Activated CD8-positive, alpha-beta memory T cell treated with anti-CD3 and anti-CD28 coated beads for 48 hours (primary cell): ENCODE results near the gene FKBP9.
"Not testable (repeated sequence)": the region's sequence is repeated elsewhere in the genome, so short reads cannot be mapped to it uniquely, and the experiment has no call there.

Experiments
- DNase-seq, 3 experiments: peaks; one replicate each; pipeline ENCODE4 v3.0.0-alpha.2; 2020; ENCODE audit warnings: low read depth in 2 of 3, low spot score in 2 of 3

Gene FKBP9

GRCh38 chr7:33005193-33005592 is 48.0 kb downstream of the FKBP9 start:
- DNase-seq, result not testable (repeated sequence)

- DNase-seq, result not testable (repeated sequence)
Observed at GRCh38 chr7:33005690-33006089, 48.5 kb downstream of the FKBP9 start.

GRCh38 chr7:33009734-33010133 is 52.5 kb downstream of the FKBP9 start:
- DNase-seq, result no peak

GRCh38 chr7:33012364-33012763 is 55.1 kb downstream of the FKBP9 start:
- no peak for DNase-seq

- DNase-seq, result no peak
Observed at GRCh38 chr7:33024189-33024757, 67.0 kb downstream of the FKBP9 start.

- no peak for DNase-seq
Observed at GRCh38 chr7:33035776-33036175, 78.5 kb downstream of the FKBP9 start.

- DNase-seq, result no peak
Observed at GRCh38 chr7:33038639-33039038, 81.4 kb downstream of the FKBP9 start.

GRCh38 chr7:33039257-33039902 is 82.1 kb downstream of the FKBP9 start:
- no peak for DNase-seq

- no peak for DNase-seq
Observed at GRCh38 chr7:33039903-33040292, 82.7 kb downstream of the FKBP9 start.

GRCh38 chr7:33040803-33041516 is 83.7 kb downstream of the FKBP9 start:
- DNase-seq, result no peak

- no peak for DNase-seq
Observed at GRCh38 chr7:33041631-33042428, 84.6 kb downstream of the FKBP9 start.

GRCh38 chr7:33043501-33044400 is 86.5 kb downstream of the FKBP9 start:
- DNase-seq, result no peak

GRCh38 chr7:33044401-33044718 is 87.1 kb downstream of the FKBP9 start:
- no peak for DNase-seq

GRCh38 chr7:33044986-33045385 is 87.7 kb downstream of the FKBP9 start:
- no peak for DNase-seq

- no peak for DNase-seq
Observed at GRCh38 chr7:33048257-33048656, 91.0 kb downstream of the FKBP9 start.

GRCh38 chr7:33048704-33049103 is 91.5 kb downstream of the FKBP9 start:
- no peak for DNase-seq

- DNase-seq, result no peak
Observed at GRCh38 chr7:33050535-33051318, 93.5 kb downstream of the FKBP9 start.

GRCh38 chr7:33053721-33054120 is 96.5 kb downstream of the FKBP9 start:
- no peak for DNase-seq

- DNase-seq, result no peak
Observed at GRCh38 chr7:33054261-33054964, 97.2 kb downstream of the FKBP9 start.
